ENCODE measurements around the gene CHRNB4. TPM values are rescaled to one million over a fixed set of nuclear protein-coding genes. Genes with fewer than 3 reads are reported as not detected.

Gene CHRNB4
- total RNA-seq, 1 donor, result not detected

DNA sequence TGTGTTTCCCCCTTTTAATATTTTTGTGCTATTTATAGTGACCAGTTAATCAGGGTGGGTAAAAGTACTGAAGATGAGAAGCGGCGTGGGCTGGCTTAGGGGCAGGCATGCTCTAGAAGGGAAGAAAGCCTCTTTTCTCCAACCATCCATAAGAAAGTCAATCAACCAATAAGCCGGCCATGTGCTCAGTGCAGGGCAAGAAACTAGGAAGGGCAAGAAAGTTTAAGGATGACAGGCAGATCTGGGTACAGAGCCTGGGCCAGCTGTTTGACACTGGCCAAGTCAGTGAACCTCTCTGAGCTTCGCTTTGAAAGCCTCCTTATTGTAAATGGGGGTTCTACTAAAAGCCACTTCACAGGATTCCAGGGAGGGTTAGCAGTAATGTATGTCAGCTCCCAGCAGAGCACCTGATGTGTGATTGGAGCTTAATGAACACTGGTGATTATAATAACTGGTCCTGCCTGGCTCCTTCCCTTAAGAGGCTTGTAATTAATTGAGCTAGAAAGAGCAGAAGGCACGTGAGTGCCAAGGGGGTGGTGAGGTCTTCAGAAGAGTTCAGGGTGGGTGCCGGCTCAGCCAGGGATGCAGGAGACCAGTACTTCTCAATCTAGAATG lies 14.5 kb downstream of the CHRNB4 start:
- no peak for DNase-seq (ENCODE audit: low read depth)
- no peak overlapping the region for H3K4me3 ChIP-seq (ENCODE audit: low read depth, low read length)
- TF ChIP-seq, protein P1, sequence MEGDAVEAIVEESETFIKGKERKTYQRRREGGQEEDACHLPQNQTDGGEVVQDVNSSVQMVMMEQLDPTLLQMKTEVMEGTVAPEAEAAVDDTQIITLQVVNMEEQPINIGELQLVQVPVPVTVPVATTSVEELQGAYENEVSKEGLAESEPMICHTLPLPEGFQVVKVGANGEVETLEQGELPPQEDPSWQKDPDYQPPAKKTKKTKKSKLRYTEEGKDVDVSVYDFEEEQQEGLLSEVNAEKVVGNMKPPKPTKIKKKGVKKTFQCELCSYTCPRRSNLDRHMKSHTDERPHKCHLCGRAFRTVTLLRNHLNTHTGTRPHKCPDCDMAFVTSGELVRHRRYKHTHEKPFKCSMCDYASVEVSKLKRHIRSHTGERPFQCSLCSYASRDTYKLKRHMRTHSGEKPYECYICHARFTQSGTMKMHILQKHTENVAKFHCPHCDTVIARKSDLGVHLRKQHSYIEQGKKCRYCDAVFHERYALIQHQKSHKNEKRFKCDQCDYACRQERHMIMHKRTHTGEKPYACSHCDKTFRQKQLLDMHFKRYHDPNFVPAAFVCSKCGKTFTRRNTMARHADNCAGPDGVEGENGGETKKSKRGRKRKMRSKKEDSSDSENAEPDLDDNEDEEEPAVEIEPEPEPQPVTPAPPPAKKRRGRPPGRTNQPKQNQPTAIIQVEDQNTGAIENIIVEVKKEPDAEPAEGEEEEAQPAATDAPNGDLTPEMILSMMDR (IDR thresholded peaks at IDR 0.05; ENCODE audit: insufficient read depth, low read length), result no peak

DNA sequence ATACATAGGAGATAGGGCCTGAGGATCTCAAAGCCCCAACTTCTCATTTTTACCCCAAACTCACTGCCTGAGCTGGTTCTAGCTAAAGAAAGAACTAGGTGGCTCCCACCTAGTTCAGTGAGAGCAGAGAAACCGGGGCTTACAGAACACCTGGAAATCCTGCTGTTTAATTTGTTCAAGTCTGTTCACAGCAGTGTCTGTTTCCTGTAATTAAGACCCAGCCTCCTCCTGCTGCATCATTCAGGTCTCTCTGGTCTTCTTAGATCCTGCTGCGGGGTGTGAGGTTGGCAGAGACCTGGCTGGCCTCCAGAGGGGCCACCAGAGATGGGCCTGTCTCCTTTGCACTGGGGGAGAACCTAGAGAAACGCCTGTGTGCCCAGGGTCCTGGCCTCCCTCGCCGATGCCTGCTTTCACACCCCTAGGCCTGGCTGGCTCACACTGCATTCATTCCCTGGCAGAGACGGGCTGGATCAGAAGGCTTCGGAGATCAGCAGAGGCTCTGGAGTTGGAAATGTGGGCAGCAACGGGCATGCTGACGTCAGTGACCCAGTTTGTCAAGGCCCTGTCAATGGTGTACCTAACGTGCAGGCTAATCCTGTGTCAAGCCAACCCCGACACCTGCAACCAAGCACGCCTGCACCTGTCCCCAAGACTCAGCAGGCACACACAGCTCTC lies 15.3 kb downstream of the CHRNB4 start:
- no peak for DNase-seq (ENCODE audit: low read depth)
- TF ChIP-seq, protein P1 (IDR thresholded peaks at IDR 0.05; ENCODE audit: insufficient read depth, low read length), result no peak
- no peak overlapping the region for H3K4me3 ChIP-seq (ENCODE audit: low read depth, low read length)

DNA sequence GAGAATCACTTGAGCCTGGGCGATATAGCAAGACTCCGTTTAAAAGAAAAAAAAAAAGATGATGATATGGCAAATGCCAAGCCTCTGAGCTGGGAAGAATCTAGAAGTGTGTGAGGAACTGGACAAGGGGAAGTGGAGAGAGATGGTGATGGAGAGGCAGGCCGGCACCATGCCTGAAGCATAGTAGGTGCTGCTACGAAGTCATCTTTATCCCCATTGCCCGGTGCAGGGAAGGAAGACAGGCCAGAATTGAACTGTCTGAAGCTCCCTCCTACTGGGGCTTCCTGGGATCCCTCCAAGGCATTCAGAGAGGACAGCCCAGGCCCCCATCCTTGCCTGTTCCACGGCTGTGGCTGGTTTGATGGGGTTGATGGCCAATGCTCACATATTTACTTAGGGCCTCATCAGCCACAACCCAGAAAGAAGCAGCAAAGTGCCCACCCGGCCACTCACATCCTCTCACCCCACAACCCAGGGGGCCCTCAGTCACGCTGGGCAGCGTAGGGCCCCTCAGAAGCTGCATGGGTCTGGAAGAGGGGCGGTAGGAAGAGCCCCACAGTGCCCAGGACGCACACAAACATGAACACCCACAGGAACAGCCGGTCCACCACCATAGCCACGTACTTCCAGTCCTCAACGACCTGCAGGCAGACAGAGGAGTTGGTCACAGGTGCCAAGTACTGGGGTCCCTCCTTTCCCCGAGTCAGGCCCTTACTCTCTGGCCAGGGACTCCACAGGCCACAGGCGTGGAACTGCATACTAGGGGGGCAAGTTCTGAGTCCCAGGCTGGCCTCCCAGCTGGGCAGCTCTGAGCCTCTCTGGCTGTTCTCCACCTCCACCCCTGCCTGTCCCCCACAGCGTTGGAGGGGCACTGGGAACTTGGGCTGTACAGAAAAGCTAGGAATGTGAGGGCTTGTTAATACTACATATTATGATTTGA lies 16.1 kb downstream of the CHRNB4 start:
- TF ChIP-seq, protein P1 (IDR thresholded peaks at IDR 0.05; ENCODE audit: insufficient read depth, low read length), result no peak
- no peak for DNase-seq (ENCODE audit: low read depth)
- H3K4me3 ChIP-seq (ENCODE audit: low read depth, low read length), result no peak overlapping the region

DNA sequence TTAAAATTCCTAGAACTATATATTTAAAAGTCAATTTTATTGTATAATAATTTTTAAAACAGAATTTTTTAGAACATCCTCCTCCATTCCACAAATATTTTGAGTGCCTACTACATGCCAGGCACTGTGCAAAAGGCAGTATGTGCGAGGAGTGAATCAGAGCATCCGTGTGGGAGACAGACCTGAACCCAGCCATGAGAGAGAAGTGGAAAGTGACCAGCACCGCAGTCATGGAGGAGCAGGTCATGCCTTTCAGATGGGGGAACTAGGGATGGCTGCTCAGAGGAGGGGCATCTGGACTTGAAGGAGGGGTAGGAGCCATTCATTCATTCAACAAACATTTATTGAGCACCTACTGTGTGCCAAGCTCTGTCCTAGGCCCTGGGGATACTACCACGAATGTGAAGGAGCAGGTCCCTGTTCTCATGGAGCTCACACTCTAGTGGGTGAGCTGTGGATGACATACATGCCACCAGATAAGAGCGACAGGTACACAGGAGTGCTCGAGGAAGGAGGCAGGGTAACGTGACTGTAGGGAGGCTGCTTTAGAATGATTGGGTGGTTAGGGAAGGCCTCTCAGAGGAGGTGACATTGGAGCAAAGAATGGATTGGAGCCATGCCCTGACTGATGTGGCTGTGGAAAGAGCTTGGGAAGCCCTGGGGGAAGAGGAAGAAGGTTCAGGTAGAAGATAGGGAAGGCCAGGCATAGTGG lies 17.1 kb downstream of the CHRNB4 start:
- TF ChIP-seq, protein P1 (IDR thresholded peaks at IDR 0.05; ENCODE audit: insufficient read depth, low read length), result no peak
- no peak for DNase-seq (ENCODE audit: low read depth)
- H3K4me3 ChIP-seq (ENCODE audit: low read depth, low read length), result no peak overlapping the region

DNA sequence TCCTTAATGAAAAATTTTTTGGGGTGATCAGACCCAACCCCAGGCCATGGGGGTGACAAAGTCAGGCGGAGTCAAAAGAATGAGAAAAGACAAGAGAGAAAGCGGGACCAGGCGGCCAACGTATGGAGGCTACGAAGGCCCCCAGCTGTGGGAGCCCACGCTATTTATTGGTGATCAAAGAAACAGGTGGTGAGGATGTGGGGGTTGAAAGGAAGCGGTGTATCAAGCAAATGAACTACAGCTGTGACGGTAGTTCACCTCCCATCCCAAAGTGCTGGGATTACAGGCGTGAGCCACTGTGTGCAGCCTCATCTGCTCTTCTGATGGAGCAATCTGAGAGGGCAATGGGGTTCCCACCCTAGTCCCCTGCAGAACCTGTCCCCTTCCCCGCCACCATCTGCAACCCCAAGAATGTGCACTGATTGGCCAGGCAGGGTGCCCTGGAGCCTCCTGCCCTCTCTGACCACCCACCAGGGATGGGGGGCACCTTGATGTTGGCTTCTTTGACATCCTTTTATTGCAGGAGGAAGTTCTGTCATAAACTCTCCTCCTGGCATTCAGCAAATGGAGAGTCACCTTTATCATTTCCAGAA lies 19.1 kb downstream of the CHRNB4 start:
- no peak for DNase-seq (ENCODE audit: low read depth)
- TF ChIP-seq, protein P1 (IDR thresholded peaks at IDR 0.05; ENCODE audit: insufficient read depth, low read length), result no peak
- H3K4me3 ChIP-seq (ENCODE audit: low read depth, low read length), result no peak overlapping the region
